ENCODE measurements around the gene TMIGD3. TPM values are rescaled to one million over a fixed set of nuclear protein-coding genes. Genes with fewer than 3 reads are reported as not detected.
A peak's percentile ranks its signal among the peaks of the same experiment; 100 is the strongest.

Gene TMIGD3
- total RNA-seq (not detected), total RNA-seq (0 to 0.28 (median 0) reads per million in 172 experiments)
- polyA plus RNA-seq (2013, experiment 1 of 2), result 0.18 TPM
- polyA plus RNA-seq (2013, experiment 2 of 2), result 0.08 TPM

GRCh38 chr1:111503585-111504060 is at the start of gene TMIGD3, which contains the start of gene ADORA3:
Gene TMIGD3, minus strand, starts transcription at chr1:111503633. Its CDS starts 279 bp downstream, at chr1:111503354.
Gene ADORA3, minus strand, starts transcription at chr1:111503633. Its CDS starts 279 bp downstream, at chr1:111503354.
- Histone ChIP-seq H3K36me3 (ENCODE audit: insufficient read depth, low read length) (no peaks in the 10 kb centered on the region), H3K27me3 (ENCODE audit: control insufficient read depth in 1 of 2, insufficient read depth in 2 of 2, low read length in 2 of 2) (no peaks in the 10 kb centered on the region), H3K4me1 (ENCODE audit: insufficient read depth, low read length) (peaks cover 66% of the 10 kb centered on the region), H3K9me3 (ENCODE audit: control insufficient read depth in 1 of 2, insufficient read depth in 1 of 2, low read length in 2 of 2) (no peaks in the 10 kb centered on the region), H3K27ac (ENCODE audit: low read depth in 1 of 2, low read length in 2 of 2) (peak within 1 kb of the TSS in 1 of 2 donors; percentile 37), H3K4me3 (ENCODE audit: low read length) (no peak within 1 kb of the TSS)
- TF ChIP-seq CTCF (IDR thresholded peaks at IDR 0.05), result no peak
- intact Hi-C loops (cut with DNase I, micrococcal nuclease), result loop anchor here in 1 of 2 experiments (2.0 kb wide), 1 partner anchor 19 kb away; no protein-coding TSS in a partner anchor
- Mint-ChIP-seq H3K4me1 (ENCODE audit: low read depth) (peaks cover 66% of the 10 kb centered on the region), H3K27ac (peak within 1 kb of the TSS; percentile 77), H3K9me3 (no peaks in the 10 kb centered on the region), H3K27me3 (no peaks in the 10 kb centered on the region), H3K36me3 (ENCODE audit: low read depth) (no peaks in the 10 kb centered on the region), H3K4me3 (peak within 1 kb of the TSS; percentile 7)
- ATAC-seq (ENCODE audit: poor library complexity) (no peak), DNase-seq (peak in 4 of 14 experiments; percentile 16 to 52 (median 43))
- ChIA-PET POLR2A (interaction anchor here (0.7 to 1.3 kb wide), 4 partner anchors 17 to 32 kb away, joined by 3 to 8 read pairs (median 4); no protein-coding TSS in a partner anchor), CTCF (no interaction called here)

DNA sequence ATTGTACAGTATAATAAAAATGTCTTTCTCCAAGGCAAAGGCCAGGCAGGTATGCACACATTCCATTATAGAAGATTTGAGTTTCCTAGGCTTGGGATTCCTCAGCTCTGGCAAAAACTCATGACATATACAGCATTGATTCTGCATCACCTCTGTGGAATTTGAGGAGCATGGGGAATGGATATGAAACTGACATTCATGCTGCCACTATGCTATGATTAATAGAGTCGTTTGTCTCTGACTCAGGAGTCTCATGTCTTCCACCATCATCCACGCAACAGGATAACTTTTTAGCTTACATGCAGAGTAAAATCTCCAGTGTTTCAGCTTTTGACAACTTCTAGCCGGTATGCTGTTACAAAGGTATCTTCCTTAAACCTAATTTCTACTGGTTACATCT is 49.8 kb upstream of the TMIGD3 start:
- POLR2A ChIA-PET, result no interaction called here
- H3K27me3 ChIP-seq (ENCODE audit: control insufficient read depth in 1 of 2, insufficient read depth in 2 of 2, low read length in 2 of 2), result no peaks in the 10 kb centered on the region
- no peaks in the 10 kb centered on the region for H3K4me1 ChIP-seq (ENCODE audit: insufficient read depth, low read length)
- no peak overlapping the region for H3K27ac Mint-ChIP-seq
- intact Hi-C loops (cut with DNase I, micrococcal nuclease), result no loop called here
- no peaks in the 10 kb centered on the region for H3K36me3 Mint-ChIP-seq (ENCODE audit: low read depth)
- ATAC-seq (ENCODE audit: poor library complexity), result no peak
- CTCF ChIA-PET, result interaction anchor here (2.2 kb wide), 1 partner anchor 35 kb away, joined by 4 read pairs; no protein-coding TSS in a partner anchor
- no peak for DNase-seq
- no peak overlapping the region for H3K27ac ChIP-seq (ENCODE audit: low read depth in 1 of 2, low read length in 2 of 2)
- H3K27me3 Mint-ChIP-seq, result no peaks in the 10 kb centered on the region
- no peak for TF ChIP-seq CTCF (IDR thresholded peaks at IDR 0.05)
- H3K9me3 ChIP-seq (ENCODE audit: control insufficient read depth in 1 of 2, insufficient read depth in 1 of 2, low read length in 2 of 2), result no peaks in the 10 kb centered on the region
- H3K4me1 Mint-ChIP-seq (ENCODE audit: low read depth), result peaks cover 4% of the 10 kb centered on the region
- no peak overlapping the region for H3K4me3 ChIP-seq (ENCODE audit: low read length)
- no peaks in the 10 kb centered on the region for H3K9me3 Mint-ChIP-seq
- H3K36me3 ChIP-seq (ENCODE audit: insufficient read depth, low read length), result no peaks in the 10 kb centered on the region
- no peak overlapping the region for H3K4me3 Mint-ChIP-seq

DNA sequence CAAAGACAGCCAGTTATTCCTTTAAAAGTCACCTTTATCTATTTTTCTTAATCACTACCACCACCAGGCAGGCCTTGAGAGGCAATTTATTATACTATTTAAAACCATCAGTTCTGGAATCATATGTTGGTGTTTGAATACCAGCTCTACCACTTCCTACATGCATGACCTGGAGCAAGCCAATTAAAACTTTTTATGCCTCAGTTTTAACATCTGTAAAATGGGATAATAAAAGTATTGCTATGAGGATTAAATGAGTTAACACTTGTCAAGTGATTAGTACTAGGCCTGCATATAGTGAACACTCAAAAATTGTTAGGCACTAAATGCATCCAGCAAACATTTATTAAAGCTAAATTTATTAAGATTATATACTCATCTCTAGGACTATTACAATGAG is 49.2 kb upstream of the TMIGD3 start:
- Histone ChIP-seq H3K27me3 (ENCODE audit: control insufficient read depth in 1 of 2, insufficient read depth in 2 of 2, low read length in 2 of 2) (no peaks in the 10 kb centered on the region), H3K36me3 (ENCODE audit: insufficient read depth, low read length) (no peaks in the 10 kb centered on the region), H3K4me1 (ENCODE audit: insufficient read depth, low read length) (no peaks in the 10 kb centered on the region), H3K9me3 (ENCODE audit: control insufficient read depth in 1 of 2, insufficient read depth in 1 of 2, low read length in 2 of 2) (no peaks in the 10 kb centered on the region), H3K4me3 (ENCODE audit: low read length) (no peak overlapping the region), H3K27ac (ENCODE audit: low read depth in 1 of 2, low read length in 2 of 2) (no peak overlapping the region)
- Mint-ChIP-seq H3K27me3 (no peaks in the 10 kb centered on the region), H3K4me3 (no peak overlapping the region), H3K9me3 (no peaks in the 10 kb centered on the region), H3K36me3 (ENCODE audit: low read depth) (no peaks in the 10 kb centered on the region), H3K27ac (no peak overlapping the region), H3K4me1 (ENCODE audit: low read depth) (peaks cover 4% of the 10 kb centered on the region)
- DNase-seq, result no peak
- no peak for TF ChIP-seq CTCF (IDR thresholded peaks at IDR 0.05)
- intact Hi-C loops (cut with DNase I, micrococcal nuclease), result no loop called here
- ChIA-PET POLR2A (interaction anchor here (1.2 kb wide), 1 partner anchor 40 kb away, joined by 5 read pairs; no protein-coding TSS in a partner anchor), CTCF (interaction anchor here (1.5 to 2.2 kb wide), 2 partner anchors 12 to 36 kb away, joined by 4 read pairs; no protein-coding TSS in a partner anchor)
- ATAC-seq (ENCODE audit: poor library complexity), result no peak

Measured in CD4-positive, alpha-beta T cell (primary cell).